Measurements from ENCODE around the gene BLM. TPM values are rescaled to one million over a fixed set of nuclear protein-coding genes. Genes with fewer than 3 reads are reported as not detected.

BLM gene
- total and polyA plus RNA-seq, 2 of the 4 experiments (the other 2 are of a cell fraction), result 2.5 to 6.5 TPM

GRCh38 chr15:90789462-90789861 is 72.3 kb downstream of the BLM start:
- Histone ChIP-seq H4K5ac (ENCODE audit: low read depth, low read length) (no peak overlapping the region), H2BK15ac (ENCODE audit: low read depth, low read length) (no peak overlapping the region), H3K4me1 (ENCODE audit: control insufficient read depth, insufficient read depth, low read length) (no peaks in the 10 kb centered on the region), H3K14ac (replicated peaks; ENCODE audit: low read depth, low read length) (no peak overlapping the region), H2BK120ac (ENCODE audit: low read depth, low read length) (no peak overlapping the region), H3K4ac (ENCODE audit: low read depth, low read length) (no peak overlapping the region), H3K56ac (ENCODE audit: extremely low read depth, insufficient read depth, low read length) (no peak overlapping the region), H4K20me1 (ENCODE audit: insufficient read depth, low read length) (no peaks in the 10 kb centered on the region), H3K9me1 (ENCODE audit: insufficient read depth, low read length) (peaks cover 5% of the 10 kb centered on the region; the same call in 1 of the 2 replicates), H2AFZ (replicated peaks; ENCODE audit: low read length, poor library complexity) (peak overlapping the region; percentile 2), H3K23ac (ENCODE audit: low read depth, low read length) (no peak overlapping the region), H3K27ac (ENCODE audit: insufficient read depth, low read length) (no peak overlapping the region), H4K91ac (ENCODE audit: insufficient read depth, low read depth, low read length) (no peak overlapping the region), H2AK5ac (ENCODE audit: low read depth, low read length) (no peak overlapping the region), H3K9ac (ENCODE audit: low read depth, low read length) (no peak overlapping the region), H2AK9ac (replicated peaks; ENCODE audit: low read depth, low read length, poor library complexity) (no peak overlapping the region), H3K36me3 (ENCODE audit: control insufficient read depth, insufficient read depth, low read length) (no peaks in the 10 kb centered on the region), H3K79me1 (ENCODE audit: low read depth in 1 of 2, low read length in 2 of 2) (no peaks in the 10 kb centered on the region), H3K27me3 (ENCODE audit: control insufficient read depth, insufficient read depth, low read length) (no peaks in the 10 kb centered on the region), H2BK5ac (ENCODE audit: low read depth, low read length, poor library complexity, severe bottlenecking) (no peak overlapping the region), H3K9me3 (ENCODE audit: control insufficient read depth, insufficient read depth, low read length) (no peaks in the 10 kb centered on the region), H3K4me2 (ENCODE audit: low read depth, low read length) (no peak overlapping the region), H4K8ac (ENCODE audit: low read depth in 2 of 2, low read length in 2 of 2) (no peak overlapping the region), H2BK20ac (ENCODE audit: low read depth, low read length) (no peak overlapping the region), H3K18ac (ENCODE audit: low read depth, low read length) (no peak overlapping the region), H3K4me3 (ENCODE audit: insufficient read depth, low read depth, low read length) (no peak overlapping the region)
- in situ Hi-C loops (cut with MboI; ENCODE audit: low sequenced_read_pairs) (no loop called here), intact Hi-C loops (cut with micrococcal nuclease) (no loop called here), dilution Hi-C loops (cut with HindIII; ENCODE audit: low sequenced_read_pairs, unreplicated experiment) (no loop called here)
- ATAC-seq (ENCODE audit: low read depth) (no peak), DNase-seq (no peak)
- ChIA-PET CTCF (interaction anchor here (0.6 kb wide), 1 partner anchor 90 kb away, joined by 3 read pairs; no protein-coding TSS in a partner anchor), POLR2A (ENCODE audit: unreplicated experiment) (interaction anchor here (0.5 kb wide), 1 partner anchor 70 kb away, joined by 5 read pairs; no protein-coding TSS in a partner anchor)
- BruUV-seq (replicated peaks), result no TSS peak
- TF ChIP-seq, protein P1, sequence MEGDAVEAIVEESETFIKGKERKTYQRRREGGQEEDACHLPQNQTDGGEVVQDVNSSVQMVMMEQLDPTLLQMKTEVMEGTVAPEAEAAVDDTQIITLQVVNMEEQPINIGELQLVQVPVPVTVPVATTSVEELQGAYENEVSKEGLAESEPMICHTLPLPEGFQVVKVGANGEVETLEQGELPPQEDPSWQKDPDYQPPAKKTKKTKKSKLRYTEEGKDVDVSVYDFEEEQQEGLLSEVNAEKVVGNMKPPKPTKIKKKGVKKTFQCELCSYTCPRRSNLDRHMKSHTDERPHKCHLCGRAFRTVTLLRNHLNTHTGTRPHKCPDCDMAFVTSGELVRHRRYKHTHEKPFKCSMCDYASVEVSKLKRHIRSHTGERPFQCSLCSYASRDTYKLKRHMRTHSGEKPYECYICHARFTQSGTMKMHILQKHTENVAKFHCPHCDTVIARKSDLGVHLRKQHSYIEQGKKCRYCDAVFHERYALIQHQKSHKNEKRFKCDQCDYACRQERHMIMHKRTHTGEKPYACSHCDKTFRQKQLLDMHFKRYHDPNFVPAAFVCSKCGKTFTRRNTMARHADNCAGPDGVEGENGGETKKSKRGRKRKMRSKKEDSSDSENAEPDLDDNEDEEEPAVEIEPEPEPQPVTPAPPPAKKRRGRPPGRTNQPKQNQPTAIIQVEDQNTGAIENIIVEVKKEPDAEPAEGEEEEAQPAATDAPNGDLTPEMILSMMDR (conservative IDR thresholded peaks at IDR 0.05; ENCODE audit: low read depth, low read length), result no peak
- TF ChIP-seq NFE2L2 (IDR thresholded peaks at IDR 0.05; ENCODE audit: low read depth, low read length), result no peak
- no peak for TF ChIP-seq RFX5 (IDR thresholded peaks at IDR 0.05; ENCODE audit: low read depth, low read length)
- TF ChIP-seq, protein P2, sequence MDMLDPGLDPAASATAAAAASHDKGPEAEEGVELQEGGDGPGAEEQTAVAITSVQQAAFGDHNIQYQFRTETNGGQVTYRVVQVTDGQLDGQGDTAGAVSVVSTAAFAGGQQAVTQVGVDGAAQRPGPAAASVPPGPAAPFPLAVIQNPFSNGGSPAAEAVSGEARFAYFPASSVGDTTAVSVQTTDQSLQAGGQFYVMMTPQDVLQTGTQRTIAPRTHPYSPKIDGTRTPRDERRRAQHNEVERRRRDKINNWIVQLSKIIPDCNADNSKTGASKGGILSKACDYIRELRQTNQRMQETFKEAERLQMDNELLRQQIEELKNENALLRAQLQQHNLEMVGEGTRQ (IDR thresholded peaks at IDR 0.05; ENCODE audit: low read depth, low read length), result no peak
- TF ChIP-seq CEBPB (IDR thresholded peaks at IDR 0.05; ENCODE audit: low read depth, low read length), result no peak
- no peak for TF ChIP-seq RCOR1 (IDR thresholded peaks at IDR 0.05; ENCODE audit: insufficient replicate concordance, low read length)
- no peak for TF ChIP-seq POLR2A (IDR thresholded peaks at IDR 0.05; ENCODE audit: low read depth, low read length)
- TF ChIP-seq ELK1 (IDR thresholded peaks at IDR 0.05; ENCODE audit: borderline replicate concordance, low read depth, low read length), result no peak
- WGBS, 2 experiments (ENCODE audit: extremely low coverage in 2 of 2, insufficient read length in 1 of 2), result 100% methylated on average over 1 of the region's 5 CpGs; no CpG with 5 or more reads in 1 of the 2 experiments
